Measurements from ENCODE around the gene KCNK4. TPM values are rescaled to one million over a fixed set of nuclear protein-coding genes. Genes with fewer than 3 reads are reported as not detected.

Gene KCNK4
- total RNA-seq, 1 donor from 2014 or later, result 0.52 TPM

DNA sequence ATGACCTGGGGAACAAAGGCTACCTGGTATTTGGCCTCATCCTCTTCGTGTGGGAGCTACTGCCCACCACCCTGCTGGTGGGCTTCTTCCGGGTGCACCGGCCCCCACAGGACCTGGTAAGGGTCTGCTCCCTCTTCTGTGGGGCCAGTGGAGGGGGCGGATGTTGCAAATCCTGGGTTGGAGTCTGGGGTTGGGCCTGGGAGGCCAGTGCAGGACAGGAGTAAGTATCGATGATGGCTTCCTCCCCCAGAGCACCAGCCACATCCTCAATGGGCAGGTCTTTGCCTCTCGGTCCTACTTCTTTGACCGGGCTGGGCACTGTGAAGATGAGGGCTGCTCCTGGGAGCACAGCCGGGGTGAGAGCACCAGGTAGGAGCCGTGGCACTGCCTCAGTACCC, 2.8 kb upstream of the KCNK4 start:
- H3K4me1 ChIP-seq (ENCODE audit: insufficient read depth, low read length), result peaks cover 13% of the 10 kb centered on the region
- FAIRE-seq (no peak), DNase-seq (ENCODE audit: low read depth) (no peak)
- H3K36me3 Mint-ChIP-seq (ENCODE audit: low read depth, unreplicated experiment), result peaks cover 4% of the 10 kb centered on the region
- no peaks in the 10 kb centered on the region for H3K9me3 ChIP-seq (ENCODE audit: insufficient read depth, low read depth, low read length)
- H3K36me3 ChIP-seq (ENCODE audit: insufficient read depth, low read length), result no peaks in the 10 kb centered on the region
- H3K9ac ChIP-seq (ENCODE audit: low read length), result no peak overlapping the region
- no peak overlapping the region for H2AFZ ChIP-seq (ENCODE audit: low read depth, low read length)
- no peaks in the 10 kb centered on the region for H3K9me3 Mint-ChIP-seq (ENCODE audit: unreplicated experiment)
- H3K79me2 ChIP-seq (ENCODE audit: insufficient read depth, low read length), result peaks cover 11% of the 10 kb centered on the region
- no peak overlapping the region for H3K4me3 ChIP-seq (ENCODE audit: insufficient read depth, low read depth, low read length)
- no peak overlapping the region for H3K4me3 Mint-ChIP-seq (ENCODE audit: unreplicated experiment)
- H4K20me1 ChIP-seq (ENCODE audit: insufficient read depth, low read length), result peaks cover 24% of the 10 kb centered on the region
- H3K4me2 ChIP-seq (ENCODE audit: low read length), result no peak overlapping the region
- H3K27me3 ChIP-seq (ENCODE audit: insufficient read depth, low read length), result peaks cover 29% of the 10 kb centered on the region
- no peak for TF ChIP-seq EZH2 (IDR thresholded peaks at IDR 0.05; ENCODE audit: insufficient read depth, low read length)
- TF ChIP-seq, protein P1, sequence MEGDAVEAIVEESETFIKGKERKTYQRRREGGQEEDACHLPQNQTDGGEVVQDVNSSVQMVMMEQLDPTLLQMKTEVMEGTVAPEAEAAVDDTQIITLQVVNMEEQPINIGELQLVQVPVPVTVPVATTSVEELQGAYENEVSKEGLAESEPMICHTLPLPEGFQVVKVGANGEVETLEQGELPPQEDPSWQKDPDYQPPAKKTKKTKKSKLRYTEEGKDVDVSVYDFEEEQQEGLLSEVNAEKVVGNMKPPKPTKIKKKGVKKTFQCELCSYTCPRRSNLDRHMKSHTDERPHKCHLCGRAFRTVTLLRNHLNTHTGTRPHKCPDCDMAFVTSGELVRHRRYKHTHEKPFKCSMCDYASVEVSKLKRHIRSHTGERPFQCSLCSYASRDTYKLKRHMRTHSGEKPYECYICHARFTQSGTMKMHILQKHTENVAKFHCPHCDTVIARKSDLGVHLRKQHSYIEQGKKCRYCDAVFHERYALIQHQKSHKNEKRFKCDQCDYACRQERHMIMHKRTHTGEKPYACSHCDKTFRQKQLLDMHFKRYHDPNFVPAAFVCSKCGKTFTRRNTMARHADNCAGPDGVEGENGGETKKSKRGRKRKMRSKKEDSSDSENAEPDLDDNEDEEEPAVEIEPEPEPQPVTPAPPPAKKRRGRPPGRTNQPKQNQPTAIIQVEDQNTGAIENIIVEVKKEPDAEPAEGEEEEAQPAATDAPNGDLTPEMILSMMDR (IDR thresholded peaks at IDR 0.05; ENCODE audit: insufficient read depth, low read depth, low read length), result no peak
- H3K27me3 Mint-ChIP-seq (ENCODE audit: low read depth, unreplicated experiment), result peaks cover 25% of the 10 kb centered on the region
- H3K27ac ChIP-seq (ENCODE audit: low read depth, low read length), result no peak overlapping the region
- H3K4me1 Mint-ChIP-seq (ENCODE audit: low read depth, unreplicated experiment), result peaks cover 3% of the 10 kb centered on the region
- no peak overlapping the region for H3K27ac Mint-ChIP-seq (ENCODE audit: unreplicated experiment)

DNA sequence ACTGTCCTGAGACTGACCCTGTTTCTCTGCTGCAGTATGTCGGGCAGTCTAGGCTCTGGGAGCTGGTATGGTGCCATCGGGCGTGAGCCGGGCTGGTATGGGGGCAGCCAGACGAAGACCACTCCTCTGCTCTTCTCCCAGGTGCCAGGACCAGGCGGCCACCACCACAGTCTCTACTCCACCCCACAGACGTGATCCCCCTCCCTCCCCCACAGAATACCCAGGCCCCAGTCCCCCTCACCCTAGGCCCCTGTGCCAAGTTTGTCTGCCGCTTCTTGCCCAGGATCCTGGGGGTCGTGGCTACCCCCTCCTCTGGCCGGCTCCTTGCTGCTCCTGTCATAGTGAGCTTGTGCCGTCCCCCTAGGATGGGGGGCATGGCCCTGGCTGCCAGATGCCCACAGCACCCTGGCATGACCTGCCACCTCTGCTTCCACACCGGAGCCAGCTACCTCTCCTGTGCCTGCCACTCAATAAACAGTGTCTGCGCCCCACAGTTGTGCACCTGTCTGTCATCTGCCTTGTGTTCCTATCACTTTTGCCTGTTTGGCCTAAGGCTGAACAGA, 2.0 kb upstream of the KCNK4 start:
- FAIRE-seq, result no peak
- Mint-ChIP-seq H3K27me3 (ENCODE audit: low read depth, unreplicated experiment) (peaks cover 27% of the 10 kb centered on the region), H3K9me3 (ENCODE audit: unreplicated experiment) (no peaks in the 10 kb centered on the region), H3K36me3 (ENCODE audit: low read depth, unreplicated experiment) (peaks cover 4% of the 10 kb centered on the region), H3K27ac (ENCODE audit: unreplicated experiment) (no peak overlapping the region), H3K4me1 (ENCODE audit: low read depth, unreplicated experiment) (peaks cover 3% of the 10 kb centered on the region), H3K4me3 (ENCODE audit: unreplicated experiment) (no peak overlapping the region)
- H3K4me1 ChIP-seq (ENCODE audit: insufficient read depth, low read length), result peaks cover 9% of the 10 kb centered on the region
- H3K9me3 ChIP-seq (ENCODE audit: insufficient read depth, low read depth, low read length), result no peaks in the 10 kb centered on the region
- no peak overlapping the region for H3K4me2 ChIP-seq (ENCODE audit: low read length)
- no peaks in the 10 kb centered on the region for H3K36me3 ChIP-seq (ENCODE audit: insufficient read depth, low read length)
- no peak overlapping the region for H2AFZ ChIP-seq (ENCODE audit: low read depth, low read length)
- no peak for TF ChIP-seq EZH2 (IDR thresholded peaks at IDR 0.05; ENCODE audit: insufficient read depth, low read length)
- TF ChIP-seq, protein P1 (IDR thresholded peaks at IDR 0.05; ENCODE audit: insufficient read depth, low read depth, low read length), result no peak
- no peak overlapping the region for H3K4me3 ChIP-seq (ENCODE audit: insufficient read depth, low read depth, low read length)
- H3K27me3 ChIP-seq (ENCODE audit: insufficient read depth, low read length), result peaks cover 35% of the 10 kb centered on the region
- H3K27ac ChIP-seq (ENCODE audit: low read depth, low read length), result no peak overlapping the region
- DNase-seq (ENCODE audit: low read depth), result no peak
- H4K20me1 ChIP-seq (ENCODE audit: insufficient read depth, low read length), result peaks cover 25% of the 10 kb centered on the region
- H3K9ac ChIP-seq (ENCODE audit: low read length), result no peak overlapping the region
- H3K79me2 ChIP-seq (ENCODE audit: insufficient read depth, low read length), result peaks cover 4% of the 10 kb centered on the region

Measured in astrocyte (in vitro differentiated cells and primary cell).